Skeletal muscle satellite cell (primary cell): ENCODE results near the gene NSRP1.

Source experiments
- H3K27me3 ChIP-seq: 2 replicates; pipeline ENCODE4 v1.7.0; 2013; ENCODE audit warnings: low read length; ENCODE audit not compliant: control insufficient read depth, insufficient read depth
- H3K36me3 ChIP-seq: 2 replicates; pipeline ENCODE4 v1.7.0; 2013; ENCODE audit warnings: mild to moderate bottlenecking, control low read depth, low read length; ENCODE audit not compliant: insufficient read depth
- H3K4me1 ChIP-seq: 2 replicates; pipeline ENCODE4 v1.7.0; 2013; ENCODE audit warnings: low read length; ENCODE audit not compliant: control insufficient read depth, insufficient read depth
- H3K4me2 ChIP-seq: 2 replicates; pipeline ENCODE4 v1.7.0; 2013; ENCODE audit warnings: mild to moderate bottlenecking, low read length
- H3K4me3 ChIP-seq: 2 replicates; pipeline ENCODE4 v1.7.0; 2013; ENCODE audit warnings: low read length
- H3K9ac ChIP-seq: 2 replicates; pipeline ENCODE4 v1.7.0; 2013; ENCODE audit warnings: mild to moderate bottlenecking, low read depth, low read length, moderate library complexity
- H3K9me3 ChIP-seq: replicated peaks from 2 replicates; pipeline ENCODE4 v1.7.0; 2013; ENCODE audit warnings: mild to moderate bottlenecking, control low read depth, low read length

NSRP1 gene

GRCh38 chr17:30161601-30162000 is 45.0 kb downstream of the NSRP1 start:
- Histone ChIP-seq H3K9me3 (no peaks in the 10 kb centered on the region), H3K4me1 (no peaks in the 10 kb centered on the region), H3K4me2 (no peak overlapping the region), H3K9ac (no peak overlapping the region), H3K4me3 (no peak overlapping the region), H3K27me3 (no peaks in the 10 kb centered on the region), H3K36me3 (peaks cover 27% of the 10 kb centered on the region)

- H3K36me3 ChIP-seq, result peaks cover 28% of the 10 kb centered on the region
- no peak overlapping the region for H3K9ac ChIP-seq
- H3K27me3 ChIP-seq, result no peaks in the 10 kb centered on the region
- no peaks in the 10 kb centered on the region for H3K9me3 ChIP-seq
- no peak overlapping the region for H3K4me3 ChIP-seq
- no peaks in the 10 kb centered on the region for H3K4me1 ChIP-seq
- no peak overlapping the region for H3K4me2 ChIP-seq
Measured at GRCh38 chr17:30164531-30164930, 47.9 kb downstream of the NSRP1 start.

GRCh38 chr17:30165147-30165546 is 48.5 kb downstream of the NSRP1 start:
- Histone ChIP-seq H3K9me3 (no peaks in the 10 kb centered on the region), H3K4me3 (no peak overlapping the region), H3K27me3 (no peaks in the 10 kb centered on the region), H3K9ac (no peak overlapping the region), H3K4me1 (no peaks in the 10 kb centered on the region), H3K4me2 (no peak overlapping the region), H3K36me3 (peaks cover 23% of the 10 kb centered on the region)

- Histone ChIP-seq H3K4me2 (no peak overlapping the region), H3K9me3 (no peaks in the 10 kb centered on the region), H3K36me3 (peaks cover 23% of the 10 kb centered on the region), H3K4me1 (no peaks in the 10 kb centered on the region), H3K27me3 (no peaks in the 10 kb centered on the region), H3K4me3 (no peak overlapping the region), H3K9ac (no peak overlapping the region)
Measured at GRCh38 chr17:30165960-30166359, 49.3 kb downstream of the NSRP1 start.

- Histone ChIP-seq H3K9me3 (no peaks in the 10 kb centered on the region), H3K4me3 (no peak overlapping the region), H3K27me3 (no peaks in the 10 kb centered on the region), H3K36me3 (peaks cover 25% of the 10 kb centered on the region), H3K4me1 (no peaks in the 10 kb centered on the region), H3K9ac (no peak overlapping the region), H3K4me2 (no peak overlapping the region)
Measured at GRCh38 chr17:30170415-30170987, 53.9 kb downstream of the NSRP1 start.

- Histone ChIP-seq H3K9ac (no peak overlapping the region), H3K4me1 (no peaks in the 10 kb centered on the region), H3K4me3 (no peak overlapping the region), H3K27me3 (no peaks in the 10 kb centered on the region), H3K4me2 (no peak overlapping the region), H3K9me3 (no peaks in the 10 kb centered on the region), H3K36me3 (peaks cover 26% of the 10 kb centered on the region)
Measured at GRCh38 chr17:30172560-30172959, 55.9 kb downstream of the NSRP1 start.

GRCh38 chr17:30173649-30174048 is 57.0 kb downstream of the NSRP1 start:
- no peaks in the 10 kb centered on the region for H3K9me3 ChIP-seq
- H3K4me3 ChIP-seq, result no peak overlapping the region
- no peak overlapping the region for H3K4me2 ChIP-seq
- no peaks in the 10 kb centered on the region for H3K4me1 ChIP-seq
- H3K9ac ChIP-seq, result no peak overlapping the region
- peaks cover 35% of the 10 kb centered on the region for H3K36me3 ChIP-seq
- H3K27me3 ChIP-seq, result no peaks in the 10 kb centered on the region

GRCh38 chr17:30174556-30174955 is 57.9 kb downstream of the NSRP1 start:
- H3K9ac ChIP-seq, result no peak overlapping the region
- H3K36me3 ChIP-seq, result peaks cover 36% of the 10 kb centered on the region
- no peaks in the 10 kb centered on the region for H3K4me1 ChIP-seq
- H3K4me2 ChIP-seq, result no peak overlapping the region
- H3K4me3 ChIP-seq, result no peak overlapping the region
- no peaks in the 10 kb centered on the region for H3K9me3 ChIP-seq
- H3K27me3 ChIP-seq, result no peaks in the 10 kb centered on the region

- Histone ChIP-seq H3K4me2 (no peak overlapping the region), H3K36me3 (peaks cover 51% of the 10 kb centered on the region)
Measured at GRCh38 chr17:30176855-30177254, 60.2 kb downstream of the NSRP1 start.

GRCh38 chr17:30186761-30187160 is 70.1 kb downstream of the NSRP1 start:
- H3K4me3 ChIP-seq, result no peak overlapping the region
- H3K4me2 ChIP-seq, result no peak overlapping the region
- H3K9ac ChIP-seq, result no peak overlapping the region
- H3K36me3 ChIP-seq, result peaks cover 48% of the 10 kb centered on the region
- H3K27me3 ChIP-seq, result peaks cover 4% of the 10 kb centered on the region
- no peaks in the 10 kb centered on the region for H3K9me3 ChIP-seq
- no peaks in the 10 kb centered on the region for H3K4me1 ChIP-seq

More at GRCh38 chr17:30176855-30177254, 60.2 kb downstream of the NSRP1 start:
- no peaks in the 10 kb centered on the region for H3K9me3 ChIP-seq
- no peak overlapping the region for H3K9ac ChIP-seq
- no peak overlapping the region for H3K4me3 ChIP-seq
- H3K27me3 ChIP-seq, result no peaks in the 10 kb centered on the region
- H3K4me1 ChIP-seq, result no peaks in the 10 kb centered on the region

- Histone ChIP-seq H3K9me3 (no peaks in the 10 kb centered on the region), H3K4me1 (no peaks in the 10 kb centered on the region), H3K36me3 (peaks cover 44% of the 10 kb centered on the region), H3K4me3 (no peak overlapping the region), H3K27me3 (peaks cover 4% of the 10 kb centered on the region), H3K9ac (no peak overlapping the region), H3K4me2 (no peak overlapping the region)
Measured at GRCh38 chr17:30187573-30187972, 71.0 kb downstream of the NSRP1 start.

GRCh38 chr17:30188211-30188939 is 71.8 kb downstream of the NSRP1 start:
- peaks cover 8% of the 10 kb centered on the region for H3K27me3 ChIP-seq
- no peak overlapping the region for H3K4me3 ChIP-seq
- H3K4me1 ChIP-seq, result no peaks in the 10 kb centered on the region
- H3K9ac ChIP-seq, result no peak overlapping the region
- no peaks in the 10 kb centered on the region for H3K9me3 ChIP-seq
- peaks cover 39% of the 10 kb centered on the region for H3K36me3 ChIP-seq
- H3K4me2 ChIP-seq, result no peak overlapping the region
